GM12892 (cell line): ENCODE results near the gene HACE1.

Source experiments
- POLR2A ChIP-seq: IDR thresholded peaks from 2 replicates; pipeline ENCODE4 v1.6.1; 2011; ENCODE audit warnings: low read depth, low read length, control low read depth
- POLR2AphosphoS5 ChIP-seq: IDR thresholded peaks from 2 replicates; pipeline ENCODE4 v1.6.1; 2011; ENCODE audit warnings: low read depth, low read length, control low read depth
- TAF1 ChIP-seq: IDR thresholded peaks from 2 replicates; pipeline ENCODE4 v1.6.1; 2011; ENCODE audit warnings: low read depth, mild to moderate bottlenecking, control low read depth, low read length, borderline replicate concordance

DNA sequence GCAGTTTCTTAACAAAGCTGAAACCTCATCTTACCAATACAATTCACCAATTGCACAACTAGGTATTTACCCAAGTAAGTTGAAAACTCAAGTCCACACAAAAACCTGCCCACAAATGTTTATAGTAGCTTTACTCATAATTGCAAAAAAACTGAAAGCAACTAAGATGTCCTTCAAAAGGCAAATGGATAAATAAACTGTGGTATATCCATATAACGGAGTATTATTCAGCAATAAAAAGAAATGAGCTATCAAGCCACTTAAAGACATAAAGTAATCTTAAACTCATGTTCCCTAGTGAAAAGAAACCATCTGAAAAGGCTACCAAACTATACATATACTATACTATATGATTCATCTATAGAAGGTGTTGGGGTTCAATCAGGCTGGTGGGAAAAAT lies 179.7 kb downstream of the HACE1 start:
- TF ChIP-seq TAF1 (no peak), POLR2A (no peak), POLR2AphosphoS5 (no peak)
